GM19468 (cell line): ENCODE measurements around the gene BAHD1.

Experiments
- ATAC-seq: cut with Tn5 transposase; IDR thresholded peaks from one replicate; pipeline ENCODE4 v1.9.1; 2021; ENCODE audit warnings: mild to moderate bottlenecking, moderate library complexity, moderate number of reproducible peaks; ENCODE audit not compliant: unreplicated experiment; ENCODE audit errors: extremely low read depth

Gene BAHD1

GRCh38 chr15:40486066-40486770, 45.5 kb downstream of the BAHD1 start:
- ATAC-seq: no peak

- ATAC-seq: no peak
Measured at GRCh38 chr15:40487816-40488682, 47.3 kb downstream of the BAHD1 start.

- ATAC-seq: no peak
Measured at GRCh38 chr15:40489274-40490175, 48.8 kb downstream of the BAHD1 start.

GRCh38 chr15:40493089-40493840, 52.5 kb downstream of the BAHD1 start:
- ATAC-seq: no peak

GRCh38 chr15:40495516-40495915, 54.8 kb downstream of the BAHD1 start:
- ATAC-seq: no peak

GRCh38 chr15:40498418-40498817, 57.7 kb downstream of the BAHD1 start:
- no peak for ATAC-seq

GRCh38 chr15:40498891-40499290, 58.1 kb downstream of the BAHD1 start:
- no peak for ATAC-seq

- no peak for ATAC-seq
Measured at GRCh38 chr15:40499931-40500330, 59.2 kb downstream of the BAHD1 start.

- no peak for ATAC-seq
Measured at GRCh38 chr15:40500568-40501330, 60.0 kb downstream of the BAHD1 start.

- no peak for ATAC-seq
Measured at GRCh38 chr15:40501487-40501886, 60.7 kb downstream of the BAHD1 start.

- no peak for ATAC-seq
Measured at GRCh38 chr15:40506964-40507571, 66.3 kb downstream of the BAHD1 start.

- ATAC-seq: no peak
Measured at GRCh38 chr15:40508216-40508615, 67.5 kb downstream of the BAHD1 start.

GRCh38 chr15:40510201-40510600, 69.4 kb downstream of the BAHD1 start:
- no peak for ATAC-seq

- ATAC-seq: no peak
Measured at GRCh38 chr15:40511093-40511471, 70.3 kb downstream of the BAHD1 start.

GRCh38 chr15:40511472-40512133, 70.8 kb downstream of the BAHD1 start:
- ATAC-seq: no peak

- no peak for ATAC-seq
Measured at GRCh38 chr15:40512440-40512839, 71.7 kb downstream of the BAHD1 start.

- no peak for ATAC-seq
Measured at GRCh38 chr15:40513609-40514008, 72.9 kb downstream of the BAHD1 start.

GRCh38 chr15:40516322-40516721, 75.6 kb downstream of the BAHD1 start:
- no peak for ATAC-seq
